ENCODE results near the gene MAD1L1.

GRCh38 chr7:1910081-1910685 lies 322.6 kb downstream of the MAD1L1 start:
- TF ChIP-seq TAF1 (IDR thresholded peaks at IDR 0.05; ENCODE audit: low read depth, low read length) (no peak), POLR2AphosphoS5 (IDR thresholded peaks at IDR 0.05; ENCODE audit: low read depth, low read length) (no peak), CTCF (IDR thresholded peaks at IDR 0.05; ENCODE audit: control extremely low read depth in 1 of 3, insufficient read depth in 1 of 3, low read depth in 1 of 3, low read length in 3 of 3) (no peak), YY1 (IDR thresholded peaks at IDR 0.05; ENCODE audit: low read depth, low read length) (no peak), ZNF274 (IDR thresholded peaks at IDR 0.05; ENCODE audit: borderline replicate concordance, extremely low read depth, low read length) (no peak), CEBPB (IDR thresholded peaks at IDR 0.05; ENCODE audit: low read depth, low read length) (no peak), EZH2 (IDR thresholded peaks at IDR 0.05; ENCODE audit: low read depth, low read length, severe bottlenecking) (no peak), MAFK (IDR thresholded peaks at IDR 0.05; ENCODE audit: low read depth, low read length) (no peak)
